Type B pancreatic cell (in vitro differentiated cells): Measurements from ENCODE around the gene GNAZ. TPM values are rescaled to one million over a fixed set of nuclear protein-coding genes. Genes with fewer than 3 reads are reported as not detected.

Source experiments
- DNase-seq: peaks from one replicate; pipeline ENCODE4 v3.0.0; 2021; ENCODE audit warnings: mixed read lengths; ENCODE audit not compliant: unreplicated experiment; ENCODE audit errors: extremely low spot score
- H3K27ac Mint-ChIP-seq: 2 replicates; pipeline ENCODE4 v1.8.0; 2021; ENCODE audit warnings: mild to moderate bottlenecking, mixed read lengths
- H3K27me3 Mint-ChIP-seq: 2 replicates; pipeline ENCODE4 v1.8.0; 2021; ENCODE audit warnings: mixed read lengths
- H3K36me3 Mint-ChIP-seq: 2 replicates; pipeline ENCODE4 v1.8.0; 2021; ENCODE audit warnings: mixed read lengths
- H3K4me1 Mint-ChIP-seq: one replicate; pipeline ENCODE4 v1.8.0; 2021; ENCODE audit warnings: mixed read lengths; ENCODE audit not compliant: unreplicated experiment
- H3K4me3 Mint-ChIP-seq: 2 replicates; pipeline ENCODE4 v1.8.0; 2021; ENCODE audit warnings: mild to moderate bottlenecking, mixed read lengths
- H3K9me3 Mint-ChIP-seq: 2 replicates; pipeline ENCODE4 v1.8.0; 2021; ENCODE audit warnings: mixed read lengths
- CTCF ChIP-seq: fragments of 200-600 bp; sonication (generic); conservative IDR thresholded peaks from 2 replicates; pipeline ENCODE4 v1.5.0; 2021; ENCODE audit warnings: antibody characterized with exemption, mild to moderate bottlenecking
- total RNA-seq: library from RNA; stranded (reverse); gene quantifications from 2 replicates; pipeline ENCODE4 v1.2.1, GENCODE V29; 2021; ENCODE audit warnings: low replicate concordance

Gene GNAZ
- total RNA-seq, 1 donor from 2014 or later: 14.4 TPM

GRCh38 chr22:23112472-23113012 is 42.2 kb downstream of the GNAZ start:
- Mint-ChIP-seq H3K27me3 (no peaks in the 10 kb centered on the region), H3K36me3 (no peaks in the 10 kb centered on the region), H3K9me3 (no peaks in the 10 kb centered on the region), H3K4me3 (no peak overlapping the region), H3K27ac (no peak overlapping the region), H3K4me1 (peaks cover 4% of the 10 kb centered on the region)
- no peak for TF ChIP-seq CTCF
- no peak for DNase-seq

GRCh38 chr22:23113067-23113846 is 42.9 kb downstream of the GNAZ start:
- Mint-ChIP-seq H3K4me3 (no peak overlapping the region), H3K4me1 (peaks cover 4% of the 10 kb centered on the region), H3K27me3 (no peaks in the 10 kb centered on the region), H3K9me3 (no peaks in the 10 kb centered on the region), H3K27ac (no peak overlapping the region), H3K36me3 (no peaks in the 10 kb centered on the region)
- TF ChIP-seq CTCF: no peak
- no peak for DNase-seq

- Mint-ChIP-seq H3K4me1 (peaks cover 4% of the 10 kb centered on the region), H3K36me3 (no peaks in the 10 kb centered on the region), H3K9me3 (no peaks in the 10 kb centered on the region), H3K4me3 (no peak overlapping the region), H3K27me3 (no peaks in the 10 kb centered on the region), H3K27ac (peak overlapping the region; percentile 29)
- no peak for TF ChIP-seq CTCF
- DNase-seq: no peak
Measured at GRCh38 chr22:23113847-23114720, 43.8 kb downstream of the GNAZ start.

GRCh38 chr22:23114721-23115020 is 44.4 kb downstream of the GNAZ start:
- H3K4me3 Mint-ChIP-seq: no peak overlapping the region
- H3K4me1 Mint-ChIP-seq: peaks cover 4% of the 10 kb centered on the region
- H3K27me3 Mint-ChIP-seq: no peaks in the 10 kb centered on the region
- peak overlapping the region; percentile 29 for H3K27ac Mint-ChIP-seq
- H3K9me3 Mint-ChIP-seq: no peaks in the 10 kb centered on the region
- DNase-seq: no peak
- no peaks in the 10 kb centered on the region for H3K36me3 Mint-ChIP-seq
- TF ChIP-seq CTCF: no peak

GRCh38 chr22:23115369-23115768 is 45.0 kb downstream of the GNAZ start:
- no peaks in the 10 kb centered on the region for H3K27me3 Mint-ChIP-seq
- DNase-seq: no peak
- H3K4me3 Mint-ChIP-seq: no peak overlapping the region
- TF ChIP-seq CTCF: no peak
- peaks cover 4% of the 10 kb centered on the region for H3K4me1 Mint-ChIP-seq
- H3K27ac Mint-ChIP-seq: no peak overlapping the region
- H3K36me3 Mint-ChIP-seq: no peaks in the 10 kb centered on the region
- no peaks in the 10 kb centered on the region for H3K9me3 Mint-ChIP-seq
